H1 (cell line): ENCODE results near the gene SAFB.

Experiments used
- CTCF ChIP-seq, 3 experiments: IDR thresholded peaks; 1 replicate in 2 of 3; 2 replicates in 1 of 3; pipeline versions ENCODE4 v1.5.1 to v1.6.1; 2011; ENCODE audit warnings: low read length in 3 of 3, mild to moderate bottlenecking in 3 of 3, inconsistent platforms in 2 of 3, low read depth in 1 of 3, moderate library complexity in 1 of 3; ENCODE audit not compliant: insufficient read depth in 1 of 3; ENCODE audit errors: control extremely low read depth in 1 of 3
- EZH2 ChIP-seq: fragments of 200-600 bp; sonication (generic); IDR thresholded peaks from 2 replicates; pipeline ENCODE4 v1.7.1; 2012; ENCODE audit warnings: low read depth, mild to moderate bottlenecking, moderate library complexity, low read length, inconsistent platforms; ENCODE audit not compliant: severe bottlenecking
- TAF1 ChIP-seq: IDR thresholded peaks from 2 replicates; pipeline ENCODE4 v1.6.1; 2011; ENCODE audit warnings: mild to moderate bottlenecking, low read depth, low read length

GRCh38 chr19:5642204-5642603, 19.3 kb downstream of the SAFB start:
- no peak for TF ChIP-seq CTCF (IDR thresholded peaks at IDR 0.05; ENCODE audit: control extremely low read depth in 1 of 3, insufficient read depth in 1 of 3, low read depth in 1 of 3, low read length in 3 of 3)
- no peak for TF ChIP-seq TAF1
- TF ChIP-seq EZH2, result no peak
